ENCODE results near the gene GHITM. TPM values are rescaled to one million over a fixed set of nuclear protein-coding genes. Genes with fewer than 3 reads are reported as not detected.
A peak's percentile ranks its signal among the peaks of the same experiment; 100 is the strongest.
"Not testable (repeated sequence)": the region's sequence is repeated elsewhere in the genome, so short reads cannot be mapped to it uniquely, and the experiment has no call there.

Gene GHITM
- 192 and 193 TPM in 2 replicates for total RNA-seq

- peak; percentile 99 for DNase-seq
Observed at GRCh38 chr10:84139126-84140035, at the start of gene GHITM. TSS of gene GHITM (plus strand) at chr10:84139509. CDS start at chr10:84141501, 1,992 bp downstream.

DNA sequence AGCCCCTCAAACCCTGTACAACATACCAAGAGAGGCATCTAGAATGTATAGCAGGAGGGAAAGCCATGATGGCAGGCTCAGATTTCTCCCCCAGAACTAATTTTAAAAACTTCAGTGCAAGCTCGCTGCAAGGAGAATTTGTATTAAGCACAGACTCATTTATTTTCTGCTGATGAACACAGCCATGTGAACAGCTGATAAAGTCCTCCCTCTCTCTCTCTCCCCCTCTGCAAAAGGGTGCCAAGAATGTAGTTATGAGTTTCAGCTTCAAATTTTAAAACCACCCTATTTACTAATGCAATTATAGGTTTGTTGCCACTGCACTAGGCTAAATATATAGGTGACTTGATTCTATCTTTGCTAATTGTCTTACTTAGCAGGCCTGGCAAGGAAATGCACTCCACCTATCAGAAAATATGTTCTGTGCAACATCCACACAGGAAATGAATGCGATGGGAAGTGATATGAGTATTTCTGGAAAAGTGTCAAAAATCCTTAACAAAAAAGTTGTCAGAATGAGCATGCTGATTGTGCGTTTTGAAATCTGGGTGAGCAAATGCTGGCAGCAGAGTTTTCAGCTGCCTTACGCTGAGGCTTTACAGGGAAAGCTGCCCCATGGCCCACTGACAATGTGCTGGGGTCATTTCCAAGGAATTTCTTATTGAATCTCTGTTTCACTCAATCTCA lies 43.4 kb upstream of the GHITM start:
- peak; percentile 65 for DNase-seq

- peak; percentile 45 for DNase-seq
Observed at GRCh38 chr10:84097787-84098353, 41.4 kb upstream of the GHITM start.

GRCh38 chr10:84098667-84099066 lies 40.6 kb upstream of the GHITM start:
- no peak for DNase-seq

- no peak for DNase-seq
Observed at GRCh38 chr10:84101042-84101441, 38.3 kb upstream of the GHITM start.

GRCh38 chr10:84108797-84109196 lies 30.5 kb upstream of the GHITM start:
- DNase-seq = no peak

- DNase-seq = not testable (repeated sequence)
Observed at GRCh38 chr10:84109772-84110171, 29.5 kb upstream of the GHITM start.

- DNase-seq = not testable (repeated sequence)
Observed at GRCh38 chr10:84113468-84113867, 25.8 kb upstream of the GHITM start.

DNA sequence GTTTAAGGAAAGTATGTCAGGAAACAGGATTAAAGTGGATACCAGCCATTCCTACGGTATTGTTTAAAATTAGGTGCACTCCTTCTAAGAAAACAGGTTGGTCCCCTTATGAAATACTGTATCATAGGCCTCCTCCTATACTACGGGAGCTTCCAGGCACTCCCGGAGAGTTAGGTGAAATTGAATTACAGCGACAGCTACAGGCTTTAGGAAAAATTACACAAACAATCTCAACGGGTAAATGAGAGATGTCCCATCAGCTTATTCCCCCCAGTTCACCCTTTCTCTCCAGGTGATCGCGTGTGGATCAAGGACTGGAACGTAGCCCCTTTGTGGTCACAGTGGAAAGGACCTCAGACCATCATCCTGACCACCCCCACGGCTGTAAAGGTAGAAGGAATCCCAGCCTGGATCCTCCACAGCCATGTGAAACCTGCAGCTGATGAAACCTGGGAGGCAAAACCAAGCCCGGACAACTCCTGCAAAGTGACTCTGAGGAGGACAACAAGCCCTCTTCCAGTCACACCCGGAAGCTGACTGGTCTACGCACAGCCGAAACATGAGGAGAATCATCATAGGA lies 25.1 kb upstream of the GHITM start:
- peak; percentile 17 for DNase-seq

GRCh38 chr10:84117204-84117603 lies 22.1 kb upstream of the GHITM start:
- DNase-seq = not testable (repeated sequence)

DNA sequence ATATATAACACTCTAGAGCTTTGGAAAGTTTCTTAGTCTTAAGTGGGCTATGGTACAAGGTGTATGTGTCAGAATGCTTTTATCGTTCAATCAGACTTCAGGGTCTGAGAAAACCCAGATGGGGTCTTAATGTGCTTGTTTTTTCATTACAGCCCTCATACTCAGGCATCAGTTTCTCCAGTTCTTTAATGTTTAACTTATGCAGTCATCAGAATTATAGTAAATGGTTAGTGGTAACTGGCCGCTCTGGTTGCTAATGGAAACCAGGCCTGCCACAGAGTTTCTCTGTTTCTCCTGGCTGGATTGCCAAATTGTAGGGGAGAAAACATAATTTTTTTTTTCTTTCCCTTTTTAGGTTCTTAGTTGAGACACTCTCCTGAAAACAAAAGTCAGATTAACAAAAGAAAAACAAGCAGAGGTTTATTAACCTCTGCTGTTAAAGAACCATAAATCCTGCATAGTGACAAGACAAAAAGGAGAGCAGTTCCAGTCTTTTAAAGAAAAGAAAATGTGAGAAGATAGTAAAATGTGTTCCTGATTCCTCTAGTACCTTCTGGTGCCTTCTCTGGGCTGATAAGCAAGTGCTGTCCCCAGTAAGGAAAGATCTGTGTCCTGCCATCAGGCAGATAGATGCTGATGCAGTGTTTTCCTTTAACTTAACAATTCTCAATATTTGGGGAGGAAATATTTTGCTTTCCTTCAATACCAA lies 21.5 kb upstream of the GHITM start:
- no peak for DNase-seq

DNA sequence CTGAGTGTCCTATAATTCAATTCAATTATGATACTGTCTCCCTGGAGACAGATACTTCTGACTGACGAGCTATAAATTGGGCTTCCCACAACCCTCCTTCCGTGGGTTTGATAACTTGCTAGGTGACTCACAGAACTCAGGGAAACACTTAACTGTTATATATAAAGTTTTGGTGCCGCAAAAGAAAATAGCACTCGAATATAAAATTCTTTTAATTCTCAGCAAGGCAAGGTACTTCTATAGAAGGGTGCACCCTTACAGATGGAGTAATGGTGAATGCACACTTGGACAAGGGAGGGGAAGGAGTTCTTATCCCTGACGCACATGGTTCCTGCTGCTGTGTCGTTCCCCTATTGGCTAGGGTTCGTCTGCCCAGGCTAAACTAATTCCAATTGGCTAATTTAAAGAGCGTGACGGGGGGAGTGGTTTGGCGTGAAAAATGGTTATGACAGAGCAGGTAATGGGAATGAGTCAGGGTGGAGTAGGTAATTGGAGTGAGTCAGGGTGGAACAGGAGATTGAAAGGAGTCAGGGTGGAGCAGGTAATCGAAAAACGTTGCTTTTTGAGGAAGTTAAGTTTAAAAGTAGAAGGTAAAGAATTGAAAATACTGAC lies 20.8 kb upstream of the GHITM start:
- DNase-seq = no peak

GRCh38 chr10:84123362-84123761 lies 15.9 kb upstream of the GHITM start:
- no peak for DNase-seq

DNA sequence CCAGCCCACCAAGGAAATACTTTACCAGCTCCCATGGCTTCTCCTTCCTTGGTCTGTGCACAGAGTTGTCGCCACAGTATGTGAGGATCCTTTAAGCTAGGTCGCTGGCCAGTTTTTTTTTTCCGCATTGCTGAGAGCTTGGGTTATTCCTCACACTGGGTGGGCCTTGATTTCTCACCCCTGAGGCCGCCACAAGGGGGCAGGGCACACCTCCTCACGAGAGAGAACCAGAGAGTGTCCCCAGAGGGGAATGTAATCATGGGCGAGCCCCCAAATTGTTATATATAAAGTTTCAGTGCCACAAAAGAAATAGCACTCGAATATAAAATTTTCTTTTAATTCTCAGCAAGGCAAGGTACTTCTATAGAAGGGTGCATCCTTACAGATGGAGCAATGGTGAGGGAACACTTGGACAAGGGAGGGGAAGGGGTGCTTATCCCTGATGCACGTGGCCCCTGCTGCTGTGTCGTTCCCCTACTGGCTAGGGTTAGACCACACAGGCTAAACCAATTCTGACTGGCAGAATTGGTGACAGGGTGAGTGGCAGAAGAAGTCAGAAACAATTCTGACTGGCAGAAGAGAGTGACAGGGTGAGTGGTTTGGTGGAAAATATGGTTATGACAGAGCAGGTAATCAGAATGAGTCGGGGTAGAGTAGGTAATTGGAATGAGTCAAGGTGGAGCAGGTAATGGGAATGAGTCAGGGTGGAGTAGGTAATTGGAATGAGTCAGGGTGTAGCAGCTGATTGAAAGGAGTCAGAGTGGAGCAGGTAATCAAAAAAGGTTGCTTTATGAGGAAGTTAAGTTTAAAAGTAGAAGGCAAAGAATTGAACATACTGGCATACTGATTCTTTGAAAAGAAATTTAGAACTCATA lies 13.2 kb upstream of the GHITM start:
- DNase-seq = not testable (repeated sequence)

DNA sequence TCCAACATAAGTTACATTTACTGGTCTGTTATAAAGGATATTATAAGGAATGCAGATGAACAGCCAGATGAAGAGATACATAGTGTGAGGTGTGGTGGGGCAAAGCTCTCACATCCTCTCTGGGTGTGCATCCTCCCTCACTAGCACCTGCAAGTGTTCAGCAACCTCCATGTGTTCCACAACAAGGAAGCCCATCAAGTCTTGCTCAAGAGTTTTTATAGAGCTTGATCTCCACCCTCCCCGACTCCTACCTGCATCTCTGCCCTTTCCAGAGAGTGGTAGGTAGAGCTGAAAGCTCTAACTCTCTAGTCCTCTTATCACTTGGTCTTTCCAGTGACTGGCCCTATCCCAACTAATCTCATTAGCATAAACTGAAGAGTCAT lies 12.5 kb upstream of the GHITM start:
- no peak for DNase-seq

DNA sequence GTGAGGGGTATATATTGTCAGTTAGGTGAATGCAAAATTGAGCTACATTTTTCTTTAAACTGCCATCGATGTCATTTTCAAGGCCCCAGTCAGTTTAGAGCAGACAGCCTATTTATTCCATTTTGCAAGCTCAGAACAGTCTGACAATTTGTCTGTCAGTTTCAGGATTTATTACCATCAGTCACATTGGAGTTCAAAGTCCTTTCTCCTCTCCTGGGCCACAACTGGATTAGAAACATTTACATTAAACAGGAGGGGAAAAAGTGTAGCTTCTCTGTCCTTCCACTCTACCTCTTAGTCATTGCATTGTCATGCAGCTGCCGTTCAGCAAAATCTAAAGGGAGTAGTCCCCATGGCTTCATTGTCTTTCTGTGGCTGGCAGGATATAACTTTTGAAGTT lies 3.5 kb upstream of the GHITM start:
- no peak for DNase-seq

GRCh38 chr10:84137811-84138210 lies 1.5 kb upstream of the GHITM start:
- no peak for DNase-seq

GRCh38 chr10:84138478-84139125 lies 707 bp upstream of the GHITM start:
- no peak for DNase-seq

DNA sequence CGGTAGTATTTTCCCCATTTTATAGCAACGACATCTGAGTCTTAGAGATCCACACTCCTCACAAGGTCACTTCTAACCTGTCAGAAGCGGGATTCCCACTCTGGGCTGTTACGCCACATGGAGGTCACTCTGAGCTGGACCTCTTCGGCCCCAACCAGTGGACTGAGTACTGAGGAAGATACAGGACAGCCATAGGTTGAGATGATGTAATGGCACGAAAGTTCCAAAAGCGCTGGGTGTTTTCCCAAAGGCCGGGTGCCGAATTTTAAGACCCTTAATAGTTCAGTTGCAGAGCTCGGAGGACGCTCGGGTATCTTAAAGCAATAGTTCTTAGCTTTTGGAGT lies 699 bp downstream of the GHITM start:
- peak; percentile 45 for DNase-seq

GRCh38 chr10:84147347-84147746 lies 8.0 kb downstream of the GHITM start:
- DNase-seq = no peak

All from dermis blood vessel endothelial cell (primary cell).